ENCODE results near the gene IL3. TPM values are rescaled to one million over a fixed set of nuclear protein-coding genes. Genes with fewer than 3 reads are reported as not detected.

The IL3 gene
- total and polyA plus RNA-seq, 9 of the 15 experiments (the other 6 are each of a cell fraction or from before 2014, with no cell fraction given) = not detected

- TF ChIP-seq MXI1 (IDR thresholded peaks at IDR 0.05; ENCODE audit: low read depth, low read length) (no peak), SNIP1 (IDR thresholded peaks at IDR 0.05; ENCODE audit: low read depth) (no peak), ID3 (CRISPR knock-in tag; IDR thresholded peaks at IDR 0.05) (no peak), ID3 (tag; IDR thresholded peaks at IDR 0.05) (no peak), PHF21A (IDR thresholded peaks at IDR 0.05; ENCODE audit: borderline replicate concordance, low read depth) (no peak), NFYB (IDR thresholded peaks at IDR 0.05; ENCODE audit: extremely low read depth, insufficient read length) (no peak), SRSF1 (IDR thresholded peaks at IDR 0.05; ENCODE audit: low read depth, low read length) (no peak), POLR2H (tag; IDR thresholded peaks at IDR 0.05; ENCODE audit: low read depth) (no peak), KLF16 (IDR thresholded peaks at IDR 0.05) (no peak), SNAPC5 (CRISPR knock-in tag; IDR thresholded peaks at IDR 0.05) (no peak), HMGN3 (IDR thresholded peaks at IDR 0.05; ENCODE audit: borderline replicate concordance, extremely low read depth, insufficient read length, low read depth, low read length) (no peak), VEZF1 (CRISPR knock-in tag; IDR thresholded peaks at IDR 0.05) (peak; percentile 85), MYNN (IDR thresholded peaks at IDR 0.05) (no peak), MYNN (CRISPR knock-in tag; IDR thresholded peaks at IDR 0.05) (no peak), MEF2A (IDR thresholded peaks at IDR 0.05; ENCODE audit: control insufficient read depth, low read depth, low read length) (no peak), GTF2A2 (tag; IDR thresholded peaks at IDR 0.05) (no peak), TAF15 (IDR thresholded peaks at IDR 0.05; ENCODE audit: low read depth, low read length) (no peak), BRD4 (IDR thresholded peaks at IDR 0.05) (no peak), CGGBP1 (CRISPR knock-in tag; IDR thresholded peaks at IDR 0.05) (no peak), ZNF592 (IDR thresholded peaks at IDR 0.05) (no peak; the same call in 1 of the 2 replicates), JUND (IDR thresholded peaks at IDR 0.05; ENCODE audit: borderline replicate concordance, low read depth, low read length) (peak; percentile 70), JUND (tag; IDR thresholded peaks at IDR 0.05; ENCODE audit: borderline replicate concordance, low read depth, low read length) (peak; percentile 79; the same call in 2 of the 3 replicates), SOX6 (IDR thresholded peaks at IDR 0.05) (peak; percentile 79), MIER1 (IDR thresholded peaks at IDR 0.05; ENCODE audit: low read depth) (no peak), SRSF7 (optimal IDR thresholded peaks at IDR 0.05; ENCODE audit: low read depth, low read length) (no peak)
Observed at GRCh38 chr5:132103332-132103951, 43.0 kb downstream of the IL3 start (continued).

All from K562 (cell line).